Duodenal mucosa (tissue), 2 donors: ENCODE measurements around the gene LTBP4.
"Not testable (repeated sequence)": the region's sequence is repeated elsewhere in the genome, so short reads cannot be mapped to it uniquely, and the experiment has no call there.

Source experiments
- H3K27ac ChIP-seq: one replicate; pipeline ENCODE4 v1.7.0; 2013; ENCODE audit warnings: low read depth, low read length
- H3K27me3 ChIP-seq, 2 donors: one replicate each; pipeline ENCODE4 v1.7.0; 2013; ENCODE audit warnings: low read length in 2 of 2, control low read depth in 1 of 2; ENCODE audit not compliant: insufficient read depth in 2 of 2, control insufficient read depth in 1 of 2
- H3K36me3 ChIP-seq, 2 donors: one replicate each; pipeline ENCODE4 v1.7.0; 2013; ENCODE audit warnings: low read length in 2 of 2, control low read depth in 1 of 2; ENCODE audit not compliant: insufficient read depth in 2 of 2, control insufficient read depth in 1 of 2
- H3K4me1 ChIP-seq, 2 donors: one replicate each; pipeline ENCODE4 v1.7.0; 2013; ENCODE audit warnings: low read length in 2 of 2, control low read depth in 1 of 2; ENCODE audit not compliant: insufficient read depth in 2 of 2, control insufficient read depth in 1 of 2
- H3K4me3 ChIP-seq, 2 donors: one replicate each; pipeline ENCODE4 v1.7.0; 2013; ENCODE audit warnings: low read length in 2 of 2, low read depth in 1 of 2
- H3K9ac ChIP-seq, 2 donors: one replicate each; pipeline ENCODE4 v1.7.0; 2013; ENCODE audit warnings: low read length in 2 of 2, low read depth in 1 of 2
- H3K9me3 ChIP-seq, 2 donors: one replicate each; pipeline ENCODE4 v1.7.0; 2013; ENCODE audit warnings: low read length in 2 of 2, control low read depth in 1 of 2; ENCODE audit not compliant: control insufficient read depth in 1 of 2

Gene LTBP4

GRCh38 chr19:40588110-40588854 lies 12.9 kb upstream of the LTBP4 start:
- Histone ChIP-seq H3K9ac (no peak overlapping the region), H3K27ac (no peak overlapping the region), H3K36me3 (peaks cover 0 to 35% of the 10 kb centered on the region in 2 donors), H3K4me3 (no peak overlapping the region), H3K9me3 (no peaks in the 10 kb centered on the region), H3K27me3 (no peaks in the 10 kb centered on the region), H3K4me1 (no peaks in the 10 kb centered on the region)

DNA sequence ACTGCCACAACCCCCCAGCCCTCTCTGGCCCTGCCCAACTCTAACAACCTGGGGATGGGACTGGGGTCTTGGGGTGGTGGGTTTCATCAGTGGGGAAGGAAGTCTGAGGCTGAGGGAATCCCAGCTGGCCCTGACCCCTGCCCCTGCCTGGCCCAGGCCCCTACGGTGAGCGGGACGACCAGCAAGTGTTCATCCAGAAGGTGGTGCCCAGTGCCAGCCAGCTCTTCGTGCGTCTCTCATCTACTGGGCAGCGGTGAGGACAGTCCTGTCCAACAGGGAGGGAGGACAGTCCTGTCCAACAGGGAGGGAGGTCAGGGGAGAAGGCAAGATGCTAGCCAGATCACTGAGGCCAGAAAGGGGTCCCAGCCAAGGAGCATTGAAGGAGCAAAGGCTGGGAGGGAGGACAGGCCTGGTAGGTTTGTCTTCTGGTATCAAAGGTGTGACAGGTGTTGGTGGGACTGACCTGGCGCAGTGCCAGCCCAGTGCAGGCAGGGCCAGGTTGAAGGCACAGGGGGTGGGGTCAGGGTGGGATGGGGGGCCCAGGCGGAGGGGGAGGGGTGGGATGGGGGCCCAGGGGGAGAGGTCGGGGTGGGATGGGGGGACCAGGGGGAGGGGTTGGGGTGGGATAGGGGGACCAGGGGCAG lies 12.1 kb upstream of the LTBP4 start:
- Histone ChIP-seq H3K27ac (no peak overlapping the region), H3K4me3 (no peak overlapping the region), H3K9me3 (no peaks in the 10 kb centered on the region), H3K36me3 (peaks cover 0 to 33% of the 10 kb centered on the region in 2 donors), H3K27me3 (no peaks in the 10 kb centered on the region), H3K4me1 (no peaks in the 10 kb centered on the region), H3K9ac (no peak overlapping the region)

GRCh38 chr19:40589591-40590429 lies 11.4 kb upstream of the LTBP4 start:
- Histone ChIP-seq H3K27me3 (peaks cover 0 to 5% of the 10 kb centered on the region in 2 donors), H3K9ac (no peak overlapping the region), H3K4me1 (peaks cover 0 to 3% of the 10 kb centered on the region in 2 donors), H3K36me3 (peaks cover 0 to 26% of the 10 kb centered on the region in 2 donors), H3K4me3 (no peak overlapping the region), H3K27ac (no peak overlapping the region), H3K9me3 (no peaks in the 10 kb centered on the region)

GRCh38 chr19:40590464-40591265 lies 10.5 kb upstream of the LTBP4 start:
- Histone ChIP-seq H3K36me3 (peaks cover 0 to 24% of the 10 kb centered on the region in 2 donors), H3K27me3 (peaks cover 0 to 5% of the 10 kb centered on the region in 2 donors), H3K9ac (no peak overlapping the region), H3K4me3 (no peak overlapping the region), H3K27ac (no peak overlapping the region), H3K9me3 (no peaks in the 10 kb centered on the region), H3K4me1 (peaks cover 0 to 5% of the 10 kb centered on the region in 2 donors)

DNA sequence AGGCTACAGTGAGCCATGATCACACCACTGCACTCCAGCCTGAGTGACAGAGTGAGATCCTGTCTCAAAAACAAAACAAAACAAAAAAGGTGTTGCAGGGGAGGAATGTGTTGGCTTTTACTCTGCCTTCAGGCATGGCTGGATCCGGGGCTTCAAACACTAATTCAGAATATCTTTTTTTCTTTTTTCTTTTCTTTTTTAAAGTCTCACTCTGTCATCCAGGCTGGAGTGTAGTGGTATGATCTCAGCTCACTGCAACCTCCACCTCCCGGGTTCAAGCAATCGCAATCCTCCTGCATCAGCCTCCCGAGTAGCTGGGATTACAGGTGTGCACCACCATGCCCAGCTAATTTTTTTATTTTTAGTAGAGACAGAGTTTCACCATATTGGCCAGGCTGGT lies 9.4 kb upstream of the LTBP4 start:
- not testable (repeated sequence) for H3K27ac ChIP-seq, H3K4me1 ChIP-seq, H3K27me3 ChIP-seq, H3K4me3 ChIP-seq, H3K9me3 ChIP-seq, H3K9ac ChIP-seq
- peaks cover 0 to 17% of the 10 kb centered on the region in 2 donors for H3K36me3 ChIP-seq

- Histone ChIP-seq H3K27ac (no peak overlapping the region), H3K4me3 (no peak overlapping the region), H3K4me1 (peaks cover 0 to 5% of the 10 kb centered on the region in 2 donors), H3K9ac (no peak overlapping the region), H3K27me3 (peaks cover 0 to 9% of the 10 kb centered on the region in 2 donors), H3K9me3 (no peaks in the 10 kb centered on the region), H3K36me3 (peaks cover 0 to 13% of the 10 kb centered on the region in 2 donors)
Observed at GRCh38 chr19:40592170-40592569, 9.0 kb upstream of the LTBP4 start.

- H3K36me3 ChIP-seq = no peaks in the 10 kb centered on the region
- no peak overlapping the region for H3K27ac ChIP-seq
- no peak overlapping the region for H3K9ac ChIP-seq
- H3K4me1 ChIP-seq = peaks cover 5 to 10% of the 10 kb centered on the region in 2 donors
- H3K27me3 ChIP-seq = peaks cover 17 to 20% of the 10 kb centered on the region in 2 donors
- no peak overlapping the region for H3K4me3 ChIP-seq
- H3K9me3 ChIP-seq = no peaks in the 10 kb centered on the region
Observed at GRCh38 chr19:40594255-40594654, 6.9 kb upstream of the LTBP4 start.

DNA sequence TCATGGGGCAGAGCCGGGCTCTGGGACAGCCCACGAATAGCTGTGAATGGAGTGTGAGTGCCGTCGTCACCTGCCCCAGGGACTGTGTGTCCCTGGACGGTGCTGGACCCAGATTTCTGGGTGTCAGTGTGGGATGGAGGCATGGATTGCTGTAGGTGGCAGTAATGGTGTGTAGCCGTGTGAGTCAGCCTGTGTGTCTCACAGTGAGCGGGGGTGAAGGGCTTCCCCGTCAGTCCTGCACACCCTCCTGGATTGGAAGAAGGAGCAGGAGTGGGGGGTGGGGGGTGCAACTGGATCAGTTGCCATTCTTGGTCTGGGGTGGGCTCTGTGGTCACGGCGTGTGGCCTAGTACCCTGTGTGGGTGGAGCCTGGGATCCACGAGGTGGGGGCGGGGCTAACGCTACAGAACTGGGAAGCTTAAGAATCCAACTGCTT lies 6.5 kb upstream of the LTBP4 start:
- Histone ChIP-seq H3K27ac (no peak overlapping the region), H3K36me3 (no peaks in the 10 kb centered on the region), H3K27me3 (peaks cover 21 to 24% of the 10 kb centered on the region in 2 donors), H3K4me1 (peaks cover 7 to 11% of the 10 kb centered on the region in 2 donors), H3K9ac (no peak overlapping the region), H3K4me3 (no peak overlapping the region), H3K9me3 (no peaks in the 10 kb centered on the region)

- Histone ChIP-seq H3K9me3 (no peaks in the 10 kb centered on the region), H3K27me3 (peaks cover 29 to 36% of the 10 kb centered on the region in 2 donors), H3K4me1 (peaks cover 16 to 21% of the 10 kb centered on the region in 2 donors), H3K27ac (no peak overlapping the region), H3K4me3 (no peak overlapping the region), H3K36me3 (no peaks in the 10 kb centered on the region), H3K9ac (no peak overlapping the region)
Observed at GRCh38 chr19:40596608-40597328, 4.4 kb upstream of the LTBP4 start.
